SK-N-MC (cell line): Measurements from ENCODE around the gene PEX3.

Source experiments
- EZH2 ChIP-seq: fragments of 200-600 bp; sonication (generic); IDR thresholded peaks from one replicate; pipeline ENCODE4 v1.6.1; 2017; ENCODE audit warnings: antibody characterized with exemption
- FOXP2 ChIP-seq: optimal IDR thresholded peaks from 2 replicates; pipeline ENCODE3; 2011; ENCODE audit warnings: mild to moderate bottlenecking, moderate library complexity; ENCODE audit not compliant: insufficient read depth; ENCODE audit errors: extremely low read length, control extremely low read depth
- POLR2AphosphoS5 ChIP-seq: IDR thresholded peaks from 2 replicates; pipeline ENCODE4 v1.6.1; 2012; ENCODE audit warnings: mild to moderate bottlenecking, low read depth, low read length, borderline replicate concordance

- no peak for TF ChIP-seq POLR2AphosphoS5
- TF ChIP-seq EZH2, result no peak
- no peak for TF ChIP-seq FOXP2
Observed at GRCh38 chr6:143465546-143465945, 14.9 kb downstream of the PEX3 start.
